NCI-H2196 (cell line): ENCODE results near the gene AGTRAP.

Experiments
- DNase-seq: peaks from one replicate; lab custom pipeline; 2025; ENCODE audit not compliant: unreplicated experiment; lab: John Stamatoyannopoulos, UW

The AGTRAP gene

GRCh38 chr1:11735854-11736745 lies at the start of gene AGTRAP:
Gene AGTRAP (plus strand): TSS chr1:11736136. CDS start chr1:11736209, 73 bp downstream.
- peak; percentile 94 for DNase-seq

GRCh38 chr1:11688506-11688905 lies 47.4 kb upstream of the AGTRAP start:
- DNase-seq: no peak

- DNase-seq: no peak
These were observed 45.3 kb upstream of the AGTRAP start for GRCh38 chr1:11690397-11691301.

- peak; percentile 70 for DNase-seq
These were observed 44.5 kb upstream of the AGTRAP start, which contains the start of gene DRAXIN for GRCh38 chr1:11691302-11691914. Gene DRAXIN (plus strand): TSS chr1:11691710. CDS start chr1:11706259, 14,549 bp downstream.

- DNase-seq: no peak
These were observed 43.8 kb upstream of the AGTRAP start for GRCh38 chr1:11691928-11692711.

- DNase-seq: peak; percentile 37
These were observed 42.8 kb upstream of the AGTRAP start for GRCh38 chr1:11693024-11693590.

GRCh38 chr1:11693917-11694316 lies 42.0 kb upstream of the AGTRAP start:
- no peak for DNase-seq

- DNase-seq: no peak
These were observed 40.1 kb upstream of the AGTRAP start for GRCh38 chr1:11695861-11696260.

- no peak for DNase-seq
These were observed 38.6 kb upstream of the AGTRAP start for GRCh38 chr1:11697188-11697892.

GRCh38 chr1:11697893-11698210 lies 38.1 kb upstream of the AGTRAP start:
- no peak for DNase-seq

GRCh38 chr1:11700601-11701467 lies 35.1 kb upstream of the AGTRAP start:
- no peak for DNase-seq

GRCh38 chr1:11701551-11701961 lies 34.4 kb upstream of the AGTRAP start:
- no peak for DNase-seq

GRCh38 chr1:11701981-11702803 lies 33.7 kb upstream of the AGTRAP start:
- no peak for DNase-seq

GRCh38 chr1:11703357-11704193 lies 32.4 kb upstream of the AGTRAP start:
- no peak for DNase-seq

- no peak for DNase-seq
These were observed 31.8 kb upstream of the AGTRAP start for GRCh38 chr1:11704194-11704529.

- no peak for DNase-seq
These were observed 31.1 kb upstream of the AGTRAP start for GRCh38 chr1:11704691-11705475.
